GM18867 (cell line): ENCODE measurements around the gene TRPM1.

Experiments
- ATAC-seq: cut with Tn5 transposase; IDR thresholded peaks from one replicate; pipeline ENCODE4 v1.9.1; 2021; ENCODE audit warnings: mild to moderate bottlenecking, moderate library complexity; ENCODE audit not compliant: unreplicated experiment

The TRPM1 gene

DNA sequence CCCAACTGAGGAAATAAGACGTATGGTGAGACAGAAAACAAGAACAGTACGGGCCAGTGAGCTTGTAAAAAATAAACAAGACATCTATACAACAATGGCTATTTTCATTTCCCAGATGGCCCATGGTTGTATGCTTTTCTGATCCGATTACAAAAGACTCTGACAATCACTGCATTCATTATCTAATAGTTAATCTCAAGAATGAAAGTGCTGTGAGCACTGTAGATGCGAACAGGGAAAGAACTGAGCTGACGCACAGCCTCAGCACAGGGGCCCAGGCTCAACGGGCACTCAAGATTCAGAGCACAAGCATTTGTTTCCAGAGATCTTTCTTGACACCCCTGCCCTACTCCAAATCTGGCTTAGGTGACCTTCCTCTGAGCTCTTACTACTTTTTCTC is 117.0 kb downstream of the TRPM1 start:
- no peak for ATAC-seq

DNA sequence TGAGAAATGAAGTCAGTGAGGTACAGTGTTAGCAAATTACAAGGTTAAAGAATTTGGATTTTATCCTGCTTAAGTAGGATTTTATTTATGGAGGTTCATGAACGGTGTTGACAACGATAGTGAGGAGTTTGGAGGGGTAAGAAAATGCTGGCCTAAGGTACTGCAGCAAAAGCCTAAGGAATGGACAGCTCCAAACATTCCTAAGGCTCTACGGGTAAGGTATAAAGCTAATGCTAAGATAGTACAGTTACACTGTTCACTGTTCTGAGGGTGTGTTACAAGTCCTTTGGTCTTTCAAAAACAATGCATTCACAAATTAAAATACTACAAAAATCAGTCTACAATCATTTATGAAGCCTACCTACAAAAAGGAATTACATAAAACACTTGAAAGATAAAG is 117.4 kb downstream of the TRPM1 start:
- no peak for ATAC-seq

GRCh38 chr15:30979457-30979856 is 122.1 kb downstream of the TRPM1 start:
- no peak for ATAC-seq

- ATAC-seq: no peak
Observed at GRCh38 chr15:30978328-30978727, 123.2 kb downstream of the TRPM1 start.

GRCh38 chr15:30974112-30974511 is 127.4 kb downstream of the TRPM1 start:
- ATAC-seq: no peak

DNA sequence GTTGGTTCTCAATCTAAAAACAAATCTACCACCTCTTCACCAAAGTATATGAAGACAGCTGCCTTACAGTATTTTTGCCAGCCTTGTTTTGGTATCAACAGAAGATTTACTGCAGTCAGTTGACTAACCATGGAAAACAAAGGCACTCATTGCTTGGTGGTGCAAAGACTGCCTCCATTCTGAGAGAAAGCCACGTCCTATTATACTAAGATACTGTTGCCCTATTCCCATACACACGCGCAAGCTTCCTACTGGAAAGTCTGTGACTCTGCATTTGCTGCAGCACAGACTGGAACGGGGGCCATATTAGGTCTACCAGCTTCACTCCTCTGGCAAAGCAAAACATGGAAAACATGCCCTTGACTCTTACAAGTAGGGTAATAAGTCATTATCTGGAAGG is 128.1 kb downstream of the TRPM1 start:
- ATAC-seq: no peak

DNA sequence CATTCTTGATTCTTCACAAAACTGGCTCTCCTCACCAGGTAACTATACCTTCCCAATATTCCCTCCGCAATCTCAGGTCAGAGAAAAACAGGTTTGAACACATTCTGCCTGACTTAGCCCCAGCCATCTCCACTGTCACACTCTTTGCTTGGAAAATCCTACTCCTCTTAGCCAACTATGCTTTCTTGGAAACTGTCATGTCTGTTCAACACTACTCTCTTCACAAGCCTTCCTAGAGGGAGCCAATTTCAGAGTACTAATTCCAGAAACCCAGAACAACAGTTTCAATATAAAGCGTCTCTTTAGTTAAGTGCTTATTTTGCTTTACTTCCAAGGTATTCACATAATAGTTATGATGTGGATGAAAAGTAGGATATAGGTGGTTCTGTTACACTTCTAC is 131.8 kb downstream of the TRPM1 start:
- no peak for ATAC-seq

DNA sequence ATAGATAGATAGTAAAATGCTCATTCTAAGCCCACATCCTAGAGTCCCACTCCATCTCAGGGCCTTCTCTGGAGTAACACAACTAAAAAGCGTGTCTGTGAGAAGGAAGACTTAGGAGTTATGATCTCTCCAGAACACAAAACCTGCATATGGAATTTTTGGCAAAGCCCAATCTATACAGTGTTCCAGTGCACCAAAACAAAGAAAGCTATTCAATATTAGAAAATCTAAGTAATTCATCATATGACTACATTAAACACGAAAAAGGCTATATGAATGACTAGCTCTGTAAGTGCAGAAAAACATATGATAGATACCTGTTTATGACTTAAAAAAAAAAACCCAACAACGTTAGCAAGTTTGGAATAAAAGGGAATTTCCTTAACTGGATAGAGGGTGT is 137.8 kb downstream of the TRPM1 start:
- ATAC-seq: no peak

DNA sequence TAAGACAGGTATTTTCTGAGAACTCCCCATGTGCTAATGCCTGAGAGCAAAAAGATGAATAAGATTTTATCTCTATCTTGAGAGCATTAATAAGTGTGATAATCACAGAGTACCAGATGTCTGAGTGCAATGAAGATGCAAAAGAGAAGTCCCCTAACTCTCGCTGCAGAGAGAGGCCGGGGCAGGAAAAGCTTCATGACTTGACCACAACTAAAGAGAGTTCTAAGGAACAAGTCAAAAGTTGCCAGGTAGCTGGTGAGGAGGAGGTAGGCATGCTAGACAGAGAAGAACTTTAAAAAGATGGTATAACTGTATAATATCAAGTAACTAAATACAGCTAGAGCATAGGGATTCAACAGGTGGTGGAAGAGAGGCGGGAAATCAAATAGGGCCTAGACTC is 138.9 kb downstream of the TRPM1 start:
- ATAC-seq: no peak

- no peak for ATAC-seq
Observed at GRCh38 chr15:30962079-30962478, 139.4 kb downstream of the TRPM1 start.

DNA sequence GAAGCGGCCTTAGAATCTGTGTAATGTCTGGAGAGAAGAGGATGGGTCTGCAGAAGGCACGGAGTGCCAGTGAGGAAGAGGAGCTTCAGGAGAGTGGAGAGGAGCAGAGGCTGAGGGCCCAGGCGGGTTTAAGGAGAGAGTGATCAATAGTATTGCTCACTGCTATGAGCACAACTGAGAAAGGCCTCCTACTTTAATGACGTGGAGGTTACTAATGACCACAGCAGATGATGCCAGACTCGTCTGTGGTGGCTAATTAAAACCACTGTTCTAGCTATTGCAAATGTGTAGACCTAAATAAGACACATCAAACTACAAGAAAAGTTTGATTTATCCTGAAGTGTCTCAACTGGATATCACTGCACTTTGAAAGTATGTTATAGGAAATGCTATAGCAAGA is 143.3 kb downstream of the TRPM1 start:
- no peak for ATAC-seq

GRCh38 chr15:30956216-30957124 is 145.1 kb downstream of the TRPM1 start:
- ATAC-seq: no peak

GRCh38 chr15:30954674-30955073 is 146.9 kb downstream of the TRPM1 start:
- ATAC-seq: no peak

- ATAC-seq: no peak
Observed at GRCh38 chr15:30953731-30954378, 147.7 kb downstream of the TRPM1 start.

DNA sequence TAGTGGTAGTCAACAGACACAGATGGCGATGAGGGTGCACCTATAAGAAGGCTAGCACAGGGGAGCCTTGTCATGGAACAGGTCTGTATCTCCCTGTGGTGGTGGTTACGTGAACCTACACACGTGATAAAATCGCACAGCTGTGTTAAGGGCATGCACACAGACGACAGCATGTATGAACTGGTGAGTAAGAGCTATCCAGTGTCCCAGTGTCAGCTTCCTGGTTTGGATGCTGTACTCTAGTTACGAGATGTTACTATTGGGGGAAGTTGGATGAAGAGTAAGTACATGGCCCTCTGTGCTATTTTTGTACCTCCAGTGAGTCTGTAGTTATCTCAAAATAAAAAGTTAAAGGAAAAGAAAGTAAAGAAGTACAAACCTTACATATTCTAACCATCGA is 148.3 kb downstream of the TRPM1 start:
- ATAC-seq: no peak
